K562 (cell line): Measurements from ENCODE around the gene AMER3. TPM values are rescaled to one million over a fixed set of nuclear protein-coding genes. Genes with fewer than 3 reads are reported as not detected.

ENCODE experiments used
- ATAC-seq: fragments of 200-7000 bp; cut with Tn5 transposase; 3 replicates; pipeline ENCODE4 v1.9.1; 2020; ENCODE audit warnings: moderate library complexity
- BruUV-seq: library from RNA; stranded (reverse); fragments of 400-500 nt; replicated peaks from 2 replicates; lab custom pipeline; 2021; lab: Mats Ljungman, UMichigan
- CTCF ChIA-PET: fragments of 300-600 bp; formaldehyde crosslinking; extraction: SDS; loops from one replicate; lab custom pipeline; 2021; ENCODE audit warnings: low intra/inter-chr PET ratio; lab: Yijun Ruan, JAX
- POLR2A ChIA-PET: fragments of 300-600, 350-650 bp; sonication (Branson Sonifier 250); formaldehyde crosslinking; extraction: SDS; loops from one replicate; lab custom pipeline; 2021; ENCODE audit warnings: antibody characterized with exemption, inconsistent platforms; lab: Yijun Ruan, JAX
- DNase-seq, 4 experiments: peaks; one replicate each; pipeline versions ENCODE4 v3.0.0 to v3.0.0-alpha.2; 2011 to 2018; ENCODE audit warnings: low spot score in 3 of 4, mixed read lengths in 3 of 4; ENCODE audit errors: extremely low read depth in 1 of 4
- FAIRE-seq: peaks from 2 replicates; lab custom pipeline; 2011; peaks lifted over from hg19 to GRCh38; lab: Jason Lieb, UNC
- H2AFZ ChIP-seq: 2 replicates; pipeline ENCODE4 v1.6.0; 2011; ENCODE audit warnings: low read depth, low read length, control low read depth, inconsistent platforms
- H3K27ac ChIP-seq: fragments of 200-600 bp; 3 replicates; pipeline ENCODE4 v1.8.0; 2011; ENCODE audit warnings: low read depth, mild to moderate bottlenecking, control low read depth, inconsistent platforms, low read length, moderate library complexity, mixed read lengths; ENCODE audit errors: extremely low read depth
- H3K27me3 ChIP-seq, 2 experiments: fragments of 300-600 bp in 1 of 2; 2 replicates in 1 of 2; 3 replicates in 1 of 2; pipeline versions ENCODE4 v1.6.0 to v1.8.0; 2011; ENCODE audit warnings: inconsistent platforms in 2 of 2, low read length in 2 of 2, mild to moderate bottlenecking in 1 of 2, mixed read lengths in 1 of 2, moderate library complexity in 1 of 2; ENCODE audit not compliant: control insufficient read depth in 2 of 2, insufficient read depth in 2 of 2
- H3K36me3 ChIP-seq: fragments of 300-600 bp; 3 replicates; pipeline ENCODE4 v1.8.0; 2011; ENCODE audit warnings: mild to moderate bottlenecking, low read length, inconsistent platforms; ENCODE audit not compliant: control insufficient read depth, insufficient read depth
- H3K4me1 ChIP-seq, 2 experiments: fragments of 200-600 bp in 1 of 2; replicated peaks in 1 of 2; 2 replicates in 1 of 2; 3 replicates in 1 of 2; pipeline versions ENCODE4 v1.5.1 to v1.8.0; 2011; ENCODE audit warnings: inconsistent platforms in 2 of 2, low read length in 2 of 2, mild to moderate bottlenecking in 1 of 2, mixed read lengths in 1 of 2, moderate library complexity in 1 of 2; ENCODE audit not compliant: control insufficient read depth in 2 of 2, insufficient read depth in 2 of 2
- H3K4me2 ChIP-seq: 2 replicates; pipeline ENCODE4 v1.6.1; 2011; ENCODE audit warnings: low read length, control low read depth, inconsistent platforms, mixed read lengths; ENCODE audit not compliant: insufficient read depth
- H3K4me3 ChIP-seq: fragments of 200-600 bp; sonication (generic), shearing (Covaris generic); 2 replicates; pipeline ENCODE4 v1.5.1; 2016; ENCODE audit warnings: control low read depth, inconsistent platforms
- H3K79me2 ChIP-seq: fragments of 200-600 bp; 3 replicates; pipeline ENCODE4 v1.8.0; 2011; ENCODE audit warnings: low read length, inconsistent platforms; ENCODE audit not compliant: control insufficient read depth, insufficient read depth
- H3K9ac ChIP-seq, 2 experiments: 2 replicates each; pipeline versions ENCODE4 v1.6.0 to v1.6.1; 2011; ENCODE audit warnings: low read depth in 2 of 2, low read length in 2 of 2, control low read depth in 1 of 2, inconsistent platforms in 1 of 2, mild to moderate bottlenecking in 1 of 2, mixed read lengths in 1 of 2; ENCODE audit not compliant: insufficient read depth in 1 of 2
- H3K9me1 ChIP-seq: one replicate; pipeline ENCODE4 v1.6.0; 2011; ENCODE audit warnings: inconsistent platforms, mild to moderate bottlenecking, low read length, moderate library complexity; ENCODE audit not compliant: control insufficient read depth, insufficient read depth
- H3K9me3 ChIP-seq: replicated peaks from 2 replicates; pipeline ENCODE4 v1.5.1; 2011; ENCODE audit warnings: low read depth, low read length, inconsistent platforms; ENCODE audit not compliant: control insufficient read depth, insufficient read depth
- H4K20me1 ChIP-seq: replicated peaks from 2 replicates; pipeline ENCODE4 v1.6.1; 2011; ENCODE audit warnings: low read length, inconsistent platforms, mixed read lengths; ENCODE audit not compliant: control insufficient read depth, insufficient read depth
- ATF3 ChIP-seq, 2 experiments: fragments of 450-650 bp in 1 of 2; sonication (generic) in 1 of 2; formaldehyde crosslinking in 1 of 2; IDR thresholded peaks in 1 of 2; conservative IDR thresholded peaks in 1 of 2; 2 replicates each; pipeline versions ENCODE4 v1.6.1 to v1.8.1; 2016 to 2023; ENCODE audit warnings: mild to moderate bottlenecking in 2 of 2, moderate library complexity in 2 of 2, inconsistent platforms in 1 of 2, missing genetic modification reagents in 1 of 2
- DDX20 ChIP-seq: fragments of 450-650 bp; IDR thresholded peaks from 2 replicates; pipeline ENCODE4 v1.6.1; 2016; ENCODE audit warnings: missing genetic modification characterization, low read depth, mild to moderate bottlenecking, missing compliant biosample characterization, moderate library complexity
- E2F5 ChIP-seq: sonication (generic); formaldehyde crosslinking; IDR thresholded peaks from 2 replicates; pipeline ENCODE4 v1.8.0; 2022; ENCODE audit warnings: mild to moderate bottlenecking, missing genetic modification reagents
- FOXK1 ChIP-seq: sonication (generic); formaldehyde crosslinking; IDR thresholded peaks from 2 replicates; pipeline ENCODE4 v1.8.0; 2022; ENCODE audit warnings: missing genetic modification reagents, mild to moderate bottlenecking, borderline replicate concordance
- FOXO4 ChIP-seq: fragments of 450-650 bp; formaldehyde crosslinking; IDR thresholded peaks from 2 replicates; pipeline ENCODE4 v1.4.0; 2020; ENCODE audit warnings: mild to moderate bottlenecking, moderate library complexity
- FOXP4 ChIP-seq: sonication (generic); formaldehyde crosslinking; IDR thresholded peaks from 2 replicates; pipeline ENCODE4 v1.8.0; 2022; ENCODE audit warnings: mild to moderate bottlenecking, missing genetic modification reagents, borderline replicate concordance
- HNRNPLL ChIP-seq: fragments of 200-400 bp; formaldehyde crosslinking; IDR thresholded peaks from 2 replicates; pipeline ENCODE4 v1.6.1; 2017; ENCODE audit warnings: low read length, low read depth, mild to moderate bottlenecking; ENCODE audit not compliant: poor library complexity, severe bottlenecking
- MAFK ChIP-seq: IDR thresholded peaks from 2 replicates; pipeline ENCODE4 v1.6.1; 2011; ENCODE audit warnings: low read length, improper control_type of control experiment
- MAX ChIP-seq: sonication (generic); formaldehyde crosslinking; IDR thresholded peaks from 2 replicates; pipeline ENCODE4 v1.9.0; 2022; ENCODE audit warnings: mild to moderate bottlenecking, missing genetic modification reagents
- PHTF2 ChIP-seq: fragments of 250-450 bp; sonication (Bioruptor Pico); IDR thresholded peaks from 2 replicates; pipeline ENCODE4 v1.5.0; 2021; ENCODE audit warnings: mild to moderate bottlenecking
- PRMT5 ChIP-seq: sonication (generic); formaldehyde crosslinking; IDR thresholded peaks from 2 replicates; pipeline ENCODE4 v1.5.0; 2020; ENCODE audit warnings: missing genetic modification reagents
- ZBTB1 ChIP-seq: sonication (generic); formaldehyde crosslinking; IDR thresholded peaks from 2 replicates; pipeline ENCODE4 v1.8.1; 2023; ENCODE audit warnings: missing genetic modification reagents, low read depth, mild to moderate bottlenecking, borderline replicate concordance
- ZNF23 ChIP-seq: fragments of 250-450 bp; sonication (Bioruptor Pico); IDR thresholded peaks from 2 replicates; pipeline ENCODE4 v1.4.0; 2020; ENCODE audit warnings: mild to moderate bottlenecking
- ZNF316 ChIP-seq: fragments of 450-650 bp; IDR thresholded peaks from 2 replicates; pipeline ENCODE4 v1.6.1; 2016
- ZNF347 ChIP-seq: fragments of 450-650 bp; formaldehyde crosslinking; IDR thresholded peaks from 2 replicates; pipeline ENCODE4 v1.4.0; 2020; ENCODE audit warnings: low read depth, mild to moderate bottlenecking, moderate library complexity
- ZNF436 ChIP-seq: fragments of 250-450, 450-650 bp; sonication (Bioruptor Pico); formaldehyde crosslinking; IDR thresholded peaks from 2 replicates; pipeline ENCODE4 v1.7.0; 2020; ENCODE audit warnings: mild to moderate bottlenecking
- ZNF79 ChIP-seq: fragments of 250-450 bp; sonication (Bioruptor Pico); IDR thresholded peaks from 2 replicates; pipeline ENCODE4 v1.4.0; 2020; ENCODE audit warnings: low read depth, mild to moderate bottlenecking, moderate library complexity
- WGBS: fragments of 100-300 bp; shearing (Covaris generic); methylation state at CpG from one replicate; pipeline ENCODE4 v1.1.6; 2016; ENCODE audit warnings: low coverage, mixed read lengths; ENCODE audit not compliant: insufficient coverage; ENCODE audit errors: missing lambda C conversion rate; 5-methylcytosine and 5-hydroxymethylcytosine counted together
- in situ Hi-C: fragments of 300-500 bp; cut with MboI; formaldehyde crosslinking; loops from 4 replicates; pipeline ENCODE4 v1.15.0; 2018; ENCODE audit warnings: inconsistent platforms, mixed read lengths
- intact Hi-C: fragments of 100-400 bp; cut with micrococcal nuclease; formaldehyde crosslinking; loops from 2 replicates; pipeline ENCODE4 v1.14.2; 2022
- polyA plus RNA-seq, 8 experiments: library from polyadenylated mRNA; depleted of rRNA in 4 of 8; stranded (reverse) in 5 of 8; unstranded in 3 of 8; fragments of >200 nt; fragmentation: Nextera tagmentation in 2 of 8; fragmentation: Illumina TruSeq in 1 of 8; extraction: Ambion mirVana in 2 of 8; extraction: Trizol in 1 of 8; gene quantifications; 2 replicates each; pipeline versions ENCODE4 v1.2.1 to v1.2.3, GENCODE V29; 2011 to 2014; ENCODE audit warnings: inconsistent platforms in 1 of 8, missing spikeins in 1 of 8
- total RNA-seq, 7 experiments: library from RNA; depleted of rRNA in 6 of 7; stranded (reverse); fragments of >200 nt in 6 of 7; fragmentation: Illumina TruSeq in 2 of 7; extraction: Trizol in 2 of 7; gene quantifications; 2 replicates each; pipeline versions ENCODE4 v1.2.1 to v1.2.3, GENCODE V29; 2011 to 2021; ENCODE audit warnings: low replicate concordance in 1 of 7

Gene AMER3
- total and polyA plus RNA-seq, 9 of the 15 experiments (the other 6 are each of a cell fraction or from before 2014, with no cell fraction given), result not detected

- Histone ChIP-seq H3K4me1 (no peaks in the 10 kb centered on the region), H4K20me1 (no peaks in the 10 kb centered on the region), H3K27me3 (peaks cover 18 to 52% of the 10 kb centered on the region in 2 experiments), H3K36me3 (no peaks in the 10 kb centered on the region), H3K27ac (no peak overlapping the region), H3K9ac (no peak overlapping the region), H2AFZ (no peak overlapping the region), H3K9me3 (no peaks in the 10 kb centered on the region), H3K79me2 (no peaks in the 10 kb centered on the region), H3K4me3 (no peak overlapping the region), H3K4me2 (no peak overlapping the region), H3K9me1 (no peaks in the 10 kb centered on the region)
- TF ChIP-seq DDX20 (tag) (no peak), HNRNPLL (no peak), MAX (CRISPR knock-in tag) (no peak), PHTF2 (no peak), PRMT5 (no peak), FOXO4 (CRISPR knock-in tag) (no peak), ATF3 (IDR thresholded peaks at IDR 0.05) (no peak), ATF3 (CRISPR knock-in tag; conservative IDR thresholded peaks at IDR 0.05) (no peak), ZNF347 (no peak), ZBTB1 (CRISPR knock-in tag) (no peak), MAFK (no peak), FOXK1 (no peak), E2F5 (CRISPR knock-in tag) (no peak), ZNF79 (no peak), ZNF23 (CRISPR knock-in tag) (no peak), ZNF436 (CRISPR knock-in tag) (no peak), FOXP4 (CRISPR knock-in tag) (no peak), ZNF316 (no peak)
- BruUV-seq, result no TSS peak
- DNase-seq (no peak), ATAC-seq (no peak), FAIRE-seq (no peak)
- in situ Hi-C loops, result no loop called here
- WGBS, result 1% methylated on average over 7 of the region's 8 CpGs
- intact Hi-C loops, result no loop called here
- POLR2A ChIA-PET, result interaction anchor here (1.3 to 1.4 kb wide), 2 partner anchors 8 to 14 kb away, joined by 4 read pairs; partner anchors contain the start of gene GPR148
- CTCF ChIA-PET, result no interaction called here
These were observed 12.1 kb upstream of the AMER3 start for GRCh38 chr2:130743278-130743677.
